GM23338 (cell line): ENCODE results near the gene FLYWCH1. TPM values are rescaled to one million over a fixed set of nuclear protein-coding genes. Genes with fewer than 3 reads are reported as not detected.

ENCODE experiments used
- ATAC-seq: fragments of 200-7000 bp; cut with Tn5 transposase; 3 replicates; pipeline ENCODE4 v1.9.1; 2020
- DNase-seq: peaks from one replicate; pipeline ENCODE4 v3.0.0-alpha.2; 2015; ENCODE audit warnings: low spot score
- H2AFZ ChIP-seq: fragments of 200-600 bp; sonication (generic); 2 replicates; pipeline ENCODE4 v1.8.0; 2016; ENCODE audit warnings: antibody characterized with exemption, mild to moderate bottlenecking, moderate library complexity
- H3F3A ChIP-seq: fragments of 200-600 bp; sonication (generic); replicated peaks from 2 replicates; pipeline ENCODE4 v1.8.0; 2017; ENCODE audit warnings: antibody characterized with exemption, mixed run types, low read depth
- H3K27ac ChIP-seq: fragments of 200-600 bp; sonication (generic); 2 replicates; pipeline ENCODE4 v1.6.1; 2016; ENCODE audit warnings: low read depth
- H3K27me3 ChIP-seq: fragments of 200-600 bp; sonication (generic); 2 replicates; pipeline ENCODE4 v1.8.0; 2016; ENCODE audit warnings: mild to moderate bottlenecking, mixed run types, moderate library complexity; ENCODE audit not compliant: insufficient read depth
- H3K36me3 ChIP-seq: fragments of 200-600 bp; sonication (generic); 2 replicates; pipeline ENCODE4 v1.8.0; 2016; ENCODE audit warnings: mild to moderate bottlenecking; ENCODE audit not compliant: insufficient read depth
- H3K4me1 ChIP-seq: fragments of 200-600 bp; sonication (generic); 2 replicates; pipeline ENCODE4 v1.8.0; 2016; ENCODE audit warnings: mild to moderate bottlenecking, moderate library complexity; ENCODE audit not compliant: insufficient read depth
- H3K4me2 ChIP-seq: fragments of 200-600 bp; sonication (generic); 2 replicates; pipeline ENCODE4 v1.7.1; 2017; ENCODE audit warnings: mixed run types
- H3K4me3 ChIP-seq: fragments of 200-600 bp; sonication (generic); 2 replicates; pipeline ENCODE4 v1.6.1; 2016; ENCODE audit warnings: mixed run types
- H3K79me2 ChIP-seq: fragments of 200-600 bp; sonication (generic); replicated peaks from 2 replicates; pipeline ENCODE4 v1.8.0; 2017; ENCODE audit warnings: mild to moderate bottlenecking; ENCODE audit not compliant: insufficient read depth
- H3K9me2 ChIP-seq: fragments of 200-600 bp; sonication (generic); 2 replicates; pipeline ENCODE4 v1.8.0; 2017; ENCODE audit not compliant: insufficient read depth
- H4K20me1 ChIP-seq: fragments of 200-600 bp; sonication (generic); replicated peaks from 2 replicates; pipeline ENCODE4 v1.8.0; 2017; ENCODE audit warnings: mild to moderate bottlenecking; ENCODE audit not compliant: insufficient read depth
- H3K27ac Mint-ChIP-seq: 2 replicates; pipeline ENCODE4 v1.8.0; 2020; ENCODE audit warnings: inconsistent platforms, mild to moderate bottlenecking, moderate library complexity, mixed read lengths
- H3K27me3 Mint-ChIP-seq: 3 replicates; pipeline ENCODE4 v1.8.0; 2022; ENCODE audit warnings: low read depth, mild to moderate bottlenecking, moderate library complexity, mixed read lengths, inconsistent platforms; ENCODE audit not compliant: insufficient read depth, poor library complexity
- H3K36me3 Mint-ChIP-seq: 3 replicates; pipeline ENCODE4 v1.8.0; 2021; ENCODE audit warnings: low read depth, mild to moderate bottlenecking, inconsistent platforms, moderate library complexity, mixed read lengths
- H3K4me1 Mint-ChIP-seq: 3 replicates; pipeline ENCODE4 v1.8.0; 2020; ENCODE audit warnings: mild to moderate bottlenecking, inconsistent platforms, mixed read lengths
- H3K4me3 Mint-ChIP-seq: 3 replicates; pipeline ENCODE4 v1.8.0; 2021; ENCODE audit warnings: moderate library complexity, mild to moderate bottlenecking, inconsistent platforms, mixed read lengths
- H3K9me3 Mint-ChIP-seq: 3 replicates; pipeline ENCODE4 v1.8.0; 2020; ENCODE audit warnings: moderate library complexity, mild to moderate bottlenecking, inconsistent platforms, mixed read lengths
- EZH2phosphoT487 ChIP-seq: fragments of 200-600 bp; sonication (generic); IDR thresholded peaks from one replicate; pipeline ENCODE4 v1.8.1; 2018; ENCODE audit warnings: antibody characterized with exemption; ENCODE audit not compliant: unreplicated experiment
- NANOG ChIP-seq: IDR thresholded peaks from 2 replicates; pipeline ENCODE4 v1.6.1; 2016; ENCODE audit warnings: antibody characterized with exemption, borderline replicate concordance
- POLR2AphosphoS5 ChIP-seq: IDR thresholded peaks from 2 replicates; pipeline ENCODE4 v1.6.1; 2016; ENCODE audit warnings: antibody characterized with exemption, low read depth
- ZNF331 ChIP-seq: fragments of 250-450 bp; sonication (Bioruptor Pico); IDR thresholded peaks from 2 replicates; pipeline ENCODE4 v1.5.0; 2020; ENCODE audit warnings: low read depth, mild to moderate bottlenecking, moderate library complexity
- polyA plus RNA-seq: library from polyadenylated mRNA; unstranded; fragments of >200 nt; fragmentation: Nextera tagmentation; extraction: Ambion mirVana; gene quantifications from 2 replicates; pipeline ENCODE4 v1.2.1, GENCODE V29; 2016
- total RNA-seq: library from RNA; depleted of rRNA; stranded (reverse); fragments of >200 nt; shearing (Covaris generic); gene quantifications from 2 replicates; pipeline ENCODE4 v1.2.3, GENCODE V29; 2014
- TF ChIP-seq, protein P1 (sequence below): fragments of 250-450 bp; sonication (Bioruptor Pico); IDR thresholded peaks from 2 replicates; pipeline ENCODE4 v1.5.0; 2020; ENCODE audit warnings: mild to moderate bottlenecking, moderate library complexity

The FLYWCH1 gene
- total and polyA plus RNA-seq, 2 experiments from 2014 or later = 6.0 to 29.3 TPM

DNA sequence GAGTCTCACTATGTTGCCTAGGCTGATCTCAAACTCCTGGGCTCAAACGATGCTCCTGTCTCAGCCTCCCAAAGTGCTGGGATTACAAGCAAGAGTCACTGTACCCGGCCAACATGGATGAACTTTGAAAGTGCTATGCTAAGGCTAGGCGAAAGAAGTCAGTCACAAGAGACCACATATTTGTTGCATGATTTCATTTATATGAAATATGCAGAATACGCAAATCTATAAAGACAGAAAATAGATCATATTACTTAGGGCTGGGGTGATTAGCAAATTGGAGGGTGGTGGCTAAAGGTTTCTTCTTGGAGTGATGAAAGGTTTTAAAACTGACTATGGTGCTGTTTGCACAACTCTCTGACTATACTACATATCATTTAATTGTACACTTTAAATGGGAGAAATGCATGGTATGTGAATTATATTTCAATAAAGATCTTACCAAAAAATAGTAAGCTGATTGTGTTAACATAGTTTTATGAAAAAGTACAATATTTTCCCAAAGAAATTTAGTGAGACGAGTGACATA is 1.2 kb upstream of the FLYWCH1 start:
- DNase-seq = no peak
- peaks cover 10% of the 10 kb centered on the region for H3K9me3 Mint-ChIP-seq

GRCh38 chr16:2912330-2913199 is 834 bp downstream of the FLYWCH1 start:
- H2AFZ ChIP-seq = peak overlapping the region; percentile 83; the same call in 1 of the 2 replicates
- peaks cover 12% of the 10 kb centered on the region for H3K27me3 Mint-ChIP-seq

More for the DNA sequence above, 1.2 kb upstream of the FLYWCH1 start:
- peak overlapping the region; percentile 81; the same call in 2 of the 3 replicates for H3K4me3 Mint-ChIP-seq
- Histone ChIP-seq H3F3A (peaks cover 10% of the 10 kb centered on the region), H3K27ac (no peak overlapping the region), H2AFZ (no peak overlapping the region), H3K4me1 (peaks cover 8% of the 10 kb centered on the region), H3K9me2 (no peaks in the 10 kb centered on the region), H3K4me3 (0 out of 2 replicates have a peak overlapping the region, but pooled peaks have one; percentile 88), H3K4me2 (no peak overlapping the region; the same call in 1 of the 2 replicates), H3K27me3 (peaks cover 11% of the 10 kb centered on the region), H3K79me2 (no peaks in the 10 kb centered on the region), H4K20me1 (no peaks in the 10 kb centered on the region; the same call in 1 of the 2 replicates), H3K36me3 (no peaks in the 10 kb centered on the region)
- peaks cover 22% of the 10 kb centered on the region for H3K27me3 Mint-ChIP-seq
- ATAC-seq = no peak
- H3K4me1 Mint-ChIP-seq = peaks cover 23% of the 10 kb centered on the region
- no peak for TF ChIP-seq POLR2AphosphoS5
- no peak for TF ChIP-seq NANOG
- no peak for TF ChIP-seq ZNF331
- H3K27ac Mint-ChIP-seq = no peak overlapping the region
- peaks cover 2% of the 10 kb centered on the region; the same call in 2 of the 3 replicates for H3K36me3 Mint-ChIP-seq

GRCh38 chr16:2913603-2914002 is 1.9 kb downstream of the FLYWCH1 start:
- Histone ChIP-seq H3K4me1 (peaks cover 8% of the 10 kb centered on the region), H3K4me2 (no peak overlapping the region), H3K9me2 (no peaks in the 10 kb centered on the region), H3K27ac (no peak overlapping the region), H3K36me3 (0 out of 2 replicates have a peak, but pooled peaks cover 4% of the 10 kb centered on the region), H3K4me3 (no peak overlapping the region), H3K27me3 (peaks cover 11% of the 10 kb centered on the region), H4K20me1 (no peaks in the 10 kb centered on the region; the same call in 1 of the 2 replicates), H2AFZ (no peak overlapping the region), H3K79me2 (no peaks in the 10 kb centered on the region), H3F3A (peaks cover 11% of the 10 kb centered on the region; the same call in 1 of the 2 replicates)
- no peak overlapping the region; the same call in 2 of the 3 replicates for H3K4me3 Mint-ChIP-seq
- ATAC-seq = no peak
- DNase-seq = no peak
- H3K36me3 Mint-ChIP-seq = peaks cover 3% of the 10 kb centered on the region; the same call in 2 of the 3 replicates
- H3K27me3 Mint-ChIP-seq = peaks cover 12% of the 10 kb centered on the region
- no peak overlapping the region for H3K27ac Mint-ChIP-seq
- peaks cover 11% of the 10 kb centered on the region for H3K4me1 Mint-ChIP-seq
- no peaks in the 10 kb centered on the region; the same call in 2 of the 3 replicates for H3K9me3 Mint-ChIP-seq
- TF ChIP-seq, protein P1, sequence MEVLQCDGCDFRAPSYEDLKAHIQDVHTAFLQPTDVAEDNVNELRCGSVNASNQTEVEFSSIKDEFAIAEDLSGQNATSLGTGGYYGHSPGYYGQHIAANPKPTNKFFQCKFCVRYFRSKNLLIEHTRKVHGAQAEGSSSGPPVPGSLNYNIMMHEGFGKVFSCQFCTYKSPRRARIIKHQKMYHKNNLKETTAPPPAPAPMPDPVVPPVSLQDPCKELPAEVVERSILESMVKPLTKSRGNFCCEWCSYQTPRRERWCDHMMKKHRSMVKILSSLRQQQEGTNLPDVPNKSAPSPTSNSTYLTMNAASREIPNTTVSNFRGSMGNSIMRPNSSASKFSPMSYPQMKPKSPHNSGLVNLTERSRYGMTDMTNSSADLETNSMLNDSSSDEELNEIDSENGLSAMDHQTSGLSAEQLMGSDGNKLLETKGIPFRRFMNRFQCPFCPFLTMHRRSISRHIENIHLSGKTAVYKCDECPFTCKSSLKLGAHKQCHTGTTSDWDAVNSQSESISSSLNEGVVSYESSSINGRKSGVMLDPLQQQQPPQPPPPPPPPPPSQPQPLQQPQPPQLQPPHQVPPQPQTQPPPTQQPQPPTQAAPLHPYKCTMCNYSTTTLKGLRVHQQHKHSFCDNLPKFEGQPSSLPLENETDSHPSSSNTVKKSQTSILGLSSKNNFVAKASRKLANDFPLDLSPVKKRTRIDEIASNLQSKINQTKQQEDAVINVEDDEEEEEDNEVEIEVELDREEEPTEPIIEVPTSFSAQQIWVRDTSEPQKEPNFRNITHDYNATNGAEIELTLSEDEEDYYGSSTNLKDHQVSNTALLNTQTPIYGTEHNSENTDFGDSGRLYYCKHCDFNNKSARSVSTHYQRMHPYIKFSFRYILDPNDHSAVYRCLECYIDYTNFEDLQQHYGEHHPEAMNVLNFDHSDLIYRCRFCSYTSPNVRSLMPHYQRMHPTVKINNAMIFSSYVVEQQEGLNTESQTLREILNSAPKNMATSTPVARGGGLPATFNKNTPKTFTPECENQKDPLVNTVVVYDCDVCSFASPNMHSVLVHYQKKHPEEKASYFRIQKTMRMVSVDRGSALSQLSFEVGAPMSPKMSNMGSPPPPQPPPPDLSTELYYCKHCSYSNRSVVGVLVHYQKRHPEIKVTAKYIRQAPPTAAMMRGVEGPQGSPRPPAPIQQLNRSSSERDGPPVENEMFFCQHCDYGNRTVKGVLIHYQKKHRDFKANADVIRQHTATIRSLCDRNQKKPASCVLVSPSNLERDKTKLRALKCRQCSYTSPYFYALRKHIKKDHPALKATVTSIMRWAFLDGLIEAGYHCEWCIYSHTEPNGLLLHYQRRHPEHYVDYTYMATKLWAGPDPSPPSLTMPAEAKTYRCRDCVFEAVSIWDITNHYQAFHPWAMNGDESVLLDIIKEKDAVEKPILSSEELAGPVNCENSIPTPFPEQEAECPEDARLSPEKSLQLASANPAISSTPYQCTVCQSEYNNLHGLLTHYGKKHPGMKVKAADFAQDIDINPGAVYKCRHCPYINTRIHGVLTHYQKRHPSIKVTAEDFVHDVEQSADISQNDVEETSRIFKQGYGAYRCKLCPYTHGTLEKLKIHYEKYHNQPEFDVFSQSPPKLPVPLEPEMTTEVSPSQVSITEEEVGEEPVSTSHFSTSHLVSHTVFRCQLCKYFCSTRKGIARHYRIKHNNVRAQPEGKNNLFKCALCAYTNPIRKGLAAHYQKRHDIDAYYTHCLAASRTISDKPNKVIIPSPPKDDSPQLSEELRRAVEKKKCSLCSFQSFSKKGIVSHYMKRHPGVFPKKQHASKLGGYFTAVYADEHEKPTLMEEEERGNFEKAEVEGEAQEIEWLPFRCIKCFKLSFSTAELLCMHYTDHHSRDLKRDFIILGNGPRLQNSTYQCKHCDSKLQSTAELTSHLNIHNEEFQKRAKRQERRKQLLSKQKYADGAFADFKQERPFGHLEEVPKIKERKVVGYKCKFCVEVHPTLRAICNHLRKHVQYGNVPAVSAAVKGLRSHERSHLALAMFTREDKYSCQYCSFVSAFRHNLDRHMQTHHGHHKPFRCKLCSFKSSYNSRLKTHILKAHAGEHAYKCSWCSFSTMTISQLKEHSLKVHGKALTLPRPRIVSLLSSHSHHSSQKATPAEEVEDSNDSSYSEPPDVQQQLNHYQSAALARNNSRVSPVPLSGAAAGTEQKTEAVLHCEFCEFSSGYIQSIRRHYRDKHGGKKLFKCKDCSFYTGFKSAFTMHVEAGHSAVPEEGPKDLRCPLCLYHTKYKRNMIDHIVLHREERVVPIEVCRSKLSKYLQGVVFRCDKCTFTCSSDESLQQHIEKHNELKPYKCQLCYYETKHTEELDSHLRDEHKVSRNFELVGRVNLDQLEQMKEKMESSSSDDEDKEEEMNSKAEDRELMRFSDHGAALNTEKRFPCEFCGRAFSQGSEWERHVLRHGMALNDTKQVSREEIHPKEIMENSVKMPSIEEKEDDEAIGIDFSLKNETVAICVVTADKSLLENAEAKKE = no peak
- TF ChIP-seq POLR2AphosphoS5 (no peak), ZNF331 (no peak), NANOG (no peak)

More at GRCh38 chr16:2912330-2913199, 834 bp downstream of the FLYWCH1 start:
- ATAC-seq (peak; percentile 57), DNase-seq (peak; percentile 56)
- no peak overlapping the region for H3K27ac ChIP-seq
- peaks cover 10% of the 10 kb centered on the region; the same call in 1 of the 2 replicates for H3F3A ChIP-seq
- no peaks in the 10 kb centered on the region; the same call in 1 of the 2 replicates for H4K20me1 ChIP-seq
- H3K79me2 ChIP-seq = no peaks in the 10 kb centered on the region
- TF ChIP-seq POLR2AphosphoS5 (peak; percentile 4; the same call in 1 of the 2 replicates), EZH2phosphoT487 (no peak), ZNF331 (no peak)
- peaks cover 11% of the 10 kb centered on the region for H3K27me3 ChIP-seq
- H3K9me3 Mint-ChIP-seq = no peaks in the 10 kb centered on the region; the same call in 2 of the 3 replicates
- peaks cover 3% of the 10 kb centered on the region; the same call in 2 of the 3 replicates for H3K36me3 Mint-ChIP-seq
- H3K4me1 ChIP-seq = peaks cover 8% of the 10 kb centered on the region
- H3K4me3 Mint-ChIP-seq = peak overlapping the region; percentile 81
- H3K9me2 ChIP-seq = no peaks in the 10 kb centered on the region
- H3K27ac Mint-ChIP-seq = no peak overlapping the region
- H3K4me3 ChIP-seq = peak overlapping the region; percentile 88
- 0 out of 2 replicates have a peak, but pooled peaks cover 4% of the 10 kb centered on the region for H3K36me3 ChIP-seq
- H3K4me1 Mint-ChIP-seq = peaks cover 12% of the 10 kb centered on the region
- peak overlapping the region; percentile 95 for H3K4me2 ChIP-seq
